ENCODE measurements around the gene KRT3.

The KRT3 gene

DNA sequence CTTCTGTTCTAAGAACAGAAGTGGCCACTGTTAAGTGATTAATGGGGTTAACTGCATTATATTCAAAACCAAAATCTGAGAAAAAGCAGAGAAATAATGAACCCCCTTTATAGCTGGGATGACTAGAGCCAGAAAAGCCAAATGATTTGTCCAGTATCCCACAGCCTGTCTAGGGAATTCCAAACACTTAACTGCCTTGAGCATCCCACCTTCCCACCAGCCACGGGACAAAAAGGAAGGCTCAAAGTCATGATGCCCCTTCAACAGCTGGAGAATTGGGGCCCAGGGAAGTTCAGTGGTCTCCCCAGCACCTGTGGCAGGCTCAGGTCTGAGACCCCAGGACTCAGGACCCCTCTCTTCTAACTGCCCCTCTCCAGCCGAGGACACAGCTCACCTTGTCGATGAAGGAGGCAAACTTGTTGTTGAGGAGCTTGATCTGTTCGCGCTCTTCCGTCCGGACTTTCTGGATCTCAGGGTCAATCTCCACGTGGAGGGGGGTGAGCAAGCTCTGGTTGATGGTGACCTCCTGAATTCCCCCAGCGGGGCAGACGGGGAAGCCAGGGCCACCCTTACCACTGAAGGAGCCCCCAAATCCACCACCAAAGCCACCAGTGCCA is 17.4 kb upstream of the KRT3 start:
- Histone ChIP-seq H3K14ac (ENCODE audit: low read length in 2 of 2) (no peak overlapping the region), H3K4me3 (ENCODE audit: insufficient read depth in 1 of 2, low read depth in 1 of 2, low read length in 2 of 2) (no peak overlapping the region), H2AK5ac (ENCODE audit: low read length, severe bottlenecking) (no peak overlapping the region), H3K27ac (ENCODE audit: low read length, poor library complexity, severe bottlenecking) (no peak overlapping the region), H3K9me3 (ENCODE audit: control insufficient read depth, low read length) (no peaks in the 10 kb centered on the region), H3K23ac (ENCODE audit: low read length in 2 of 2) (no peak overlapping the region), H2BK15ac (ENCODE audit: low read depth, poor library complexity, severe bottlenecking) (no peak overlapping the region), H3K79me1 (replicated peaks; ENCODE audit: low read length, poor library complexity, severe bottlenecking) (no peaks in the 10 kb centered on the region), H4K8ac (ENCODE audit: low read length) (no peak overlapping the region), H3K9ac (ENCODE audit: low read length) (no peak overlapping the region), H3K4me2 (ENCODE audit: low read length, poor library complexity, severe bottlenecking) (no peak overlapping the region), H2BK12ac (ENCODE audit: low read length in 2 of 2) (no peak overlapping the region), H3K4ac (ENCODE audit: low read depth in 1 of 2, low read length in 2 of 2) (no peak overlapping the region), H2AFZ (ENCODE audit: low read depth, low read length) (no peak overlapping the region), H2BK120ac (ENCODE audit: low read depth, low read length) (no peak overlapping the region), H4K91ac (ENCODE audit: low read length) (no peak overlapping the region), H3K36me3 (ENCODE audit: control insufficient read depth in 1 of 2, insufficient read depth in 2 of 2, low read depth in 1 of 2, low read length in 2 of 2) (no peaks in the 10 kb centered on the region), H3K27me3 (ENCODE audit: control insufficient read depth in 1 of 2, insufficient read depth in 1 of 2, low read length in 2 of 2) (peaks cover 21 to 70% of the 10 kb centered on the region in 2 experiments), H3K4me1 (ENCODE audit: control insufficient read depth, insufficient read depth, low read depth, low read length) (peaks cover 3% of the 10 kb centered on the region), H3K18ac (ENCODE audit: low read depth in 1 of 2, low read length in 2 of 2) (no peak overlapping the region), H2BK5ac (ENCODE audit: low read depth, low read length, poor library complexity, severe bottlenecking) (no peak overlapping the region)
- 84% methylated on average over 10 of the region's 10 CpGs for WGBS
- no peak for DNase-seq

- no peak for DNase-seq
- H2BK15ac ChIP-seq (ENCODE audit: low read depth, poor library complexity, severe bottlenecking): no peak overlapping the region
- no peak overlapping the region for H3K4ac ChIP-seq (ENCODE audit: low read depth in 1 of 2, low read length in 2 of 2)
- no peak overlapping the region for H2BK5ac ChIP-seq (ENCODE audit: low read depth, low read length, poor library complexity, severe bottlenecking)
- H3K79me1 ChIP-seq (replicated peaks; ENCODE audit: low read length, poor library complexity, severe bottlenecking): no peaks in the 10 kb centered on the region
- H2BK12ac ChIP-seq (ENCODE audit: low read length in 2 of 2): no peak overlapping the region
- no peak overlapping the region for H3K18ac ChIP-seq (ENCODE audit: low read depth in 1 of 2, low read length in 2 of 2)
- no peak overlapping the region for H3K9ac ChIP-seq (ENCODE audit: low read length)
- H3K27me3 ChIP-seq (ENCODE audit: control insufficient read depth in 1 of 2, insufficient read depth in 1 of 2, low read length in 2 of 2): peaks cover 15 to 70% of the 10 kb centered on the region in 2 experiments
- H3K27ac ChIP-seq (ENCODE audit: low read length, poor library complexity, severe bottlenecking): no peak overlapping the region
- no peak overlapping the region for H2AFZ ChIP-seq (ENCODE audit: low read depth, low read length)
- H2AK5ac ChIP-seq (ENCODE audit: low read length, severe bottlenecking): no peak overlapping the region
- H3K4me2 ChIP-seq (ENCODE audit: low read length, poor library complexity, severe bottlenecking): no peak overlapping the region
- no peaks in the 10 kb centered on the region for H3K9me3 ChIP-seq (ENCODE audit: control insufficient read depth, low read length)
- no peak overlapping the region for H3K23ac ChIP-seq (ENCODE audit: low read length in 2 of 2)
- H2BK120ac ChIP-seq (ENCODE audit: low read depth, low read length): no peak overlapping the region
- H3K4me3 ChIP-seq (ENCODE audit: insufficient read depth in 1 of 2, low read depth in 1 of 2, low read length in 2 of 2): no peak overlapping the region
- no peak overlapping the region for H3K14ac ChIP-seq (ENCODE audit: low read length in 2 of 2)
- no peaks in the 10 kb centered on the region for H3K36me3 ChIP-seq (ENCODE audit: control insufficient read depth in 1 of 2, insufficient read depth in 2 of 2, low read depth in 1 of 2, low read length in 2 of 2)
- no peak overlapping the region for H4K91ac ChIP-seq (ENCODE audit: low read length)
- WGBS: 61% methylated on average over 3 of the region's 3 CpGs
- peaks cover 3% of the 10 kb centered on the region for H3K4me1 ChIP-seq (ENCODE audit: control insufficient read depth, insufficient read depth, low read depth, low read length)
- H4K8ac ChIP-seq (ENCODE audit: low read length): no peak overlapping the region
These were observed 16.8 kb upstream of the KRT3 start for GRCh38 chr12:52812749-52813148.

- Histone ChIP-seq H3K27me3 (ENCODE audit: control insufficient read depth in 1 of 2, insufficient read depth in 1 of 2, low read length in 2 of 2) (peaks cover 13 to 70% of the 10 kb centered on the region in 2 experiments), H2AK5ac (ENCODE audit: low read length, severe bottlenecking) (no peak overlapping the region), H3K4me1 (ENCODE audit: control insufficient read depth, insufficient read depth, low read depth, low read length) (peaks cover 9% of the 10 kb centered on the region), H2BK12ac (ENCODE audit: low read length in 2 of 2) (no peak overlapping the region), H2BK15ac (ENCODE audit: low read depth, poor library complexity, severe bottlenecking) (no peak overlapping the region), H2AFZ (ENCODE audit: low read depth, low read length) (no peak overlapping the region), H3K4me2 (ENCODE audit: low read length, poor library complexity, severe bottlenecking) (no peak overlapping the region), H3K23ac (ENCODE audit: low read length in 2 of 2) (no peak overlapping the region), H2BK120ac (ENCODE audit: low read depth, low read length) (no peak overlapping the region), H4K91ac (ENCODE audit: low read length) (no peak overlapping the region), H3K4ac (ENCODE audit: low read depth in 1 of 2, low read length in 2 of 2) (no peak overlapping the region), H4K8ac (ENCODE audit: low read length) (no peak overlapping the region), H3K9ac (ENCODE audit: low read length) (no peak overlapping the region), H3K18ac (ENCODE audit: low read depth in 1 of 2, low read length in 2 of 2) (no peak overlapping the region), H3K9me3 (ENCODE audit: control insufficient read depth, low read length) (no peaks in the 10 kb centered on the region), H3K4me3 (ENCODE audit: insufficient read depth in 1 of 2, low read depth in 1 of 2, low read length in 2 of 2) (no peak overlapping the region), H2BK5ac (ENCODE audit: low read depth, low read length, poor library complexity, severe bottlenecking) (no peak overlapping the region), H3K36me3 (ENCODE audit: control insufficient read depth in 1 of 2, insufficient read depth in 2 of 2, low read depth in 1 of 2, low read length in 2 of 2) (no peaks in the 10 kb centered on the region), H3K14ac (ENCODE audit: low read length in 2 of 2) (no peak overlapping the region), H3K79me1 (replicated peaks; ENCODE audit: low read length, poor library complexity, severe bottlenecking) (no peaks in the 10 kb centered on the region), H3K27ac (ENCODE audit: low read length, poor library complexity, severe bottlenecking) (no peak overlapping the region)
- WGBS: 51% methylated on average over 4 of the region's 4 CpGs
- DNase-seq: no peak
These were observed 16.1 kb upstream of the KRT3 start for GRCh38 chr12:52812073-52812400.

- Histone ChIP-seq H3K18ac (ENCODE audit: low read depth in 1 of 2, low read length in 2 of 2) (no peak overlapping the region), H2BK12ac (ENCODE audit: low read length in 2 of 2) (no peak overlapping the region), H3K79me1 (replicated peaks; ENCODE audit: low read length, poor library complexity, severe bottlenecking) (no peaks in the 10 kb centered on the region), H3K4me2 (ENCODE audit: low read length, poor library complexity, severe bottlenecking) (no peak overlapping the region), H3K4me3 (ENCODE audit: insufficient read depth in 1 of 2, low read depth in 1 of 2, low read length in 2 of 2) (no peak overlapping the region), H3K27me3 (ENCODE audit: control insufficient read depth in 1 of 2, insufficient read depth in 1 of 2, low read length in 2 of 2) (peaks cover 10 to 73% of the 10 kb centered on the region in 2 experiments), H3K9me3 (ENCODE audit: control insufficient read depth, low read length) (no peaks in the 10 kb centered on the region), H3K4me1 (ENCODE audit: control insufficient read depth, insufficient read depth, low read depth, low read length) (peaks cover 12% of the 10 kb centered on the region), H2BK15ac (ENCODE audit: low read depth, poor library complexity, severe bottlenecking) (no peak overlapping the region), H3K36me3 (ENCODE audit: control insufficient read depth in 1 of 2, insufficient read depth in 2 of 2, low read depth in 1 of 2, low read length in 2 of 2) (no peaks in the 10 kb centered on the region), H3K9ac (ENCODE audit: low read length) (no peak overlapping the region), H3K14ac (ENCODE audit: low read length in 2 of 2) (no peak overlapping the region), H3K4ac (ENCODE audit: low read depth in 1 of 2, low read length in 2 of 2) (no peak overlapping the region), H2AFZ (ENCODE audit: low read depth, low read length) (no peak overlapping the region), H3K27ac (ENCODE audit: low read length, poor library complexity, severe bottlenecking) (no peak overlapping the region), H4K8ac (ENCODE audit: low read length) (no peak overlapping the region), H2BK120ac (ENCODE audit: low read depth, low read length) (no peak overlapping the region), H4K91ac (ENCODE audit: low read length) (no peak overlapping the region), H3K23ac (ENCODE audit: low read length in 2 of 2) (no peak overlapping the region), H2BK5ac (ENCODE audit: low read depth, low read length, poor library complexity, severe bottlenecking) (no peak overlapping the region), H2AK5ac (ENCODE audit: low read length, severe bottlenecking) (no peak overlapping the region)
- WGBS: 73% methylated on average over 9 of the region's 9 CpGs
- no peak for DNase-seq
These were observed 15.5 kb upstream of the KRT3 start for GRCh38 chr12:52811191-52812072.
